NB4 (cell line): ENCODE measurements around the gene FAM169A.

Experiments used
- DNase-seq: peaks from one replicate; pipeline ENCODE4 v3.0.0; 2010; ENCODE audit warnings: low read depth
- H3K4me3 ChIP-seq: one replicate; pipeline ENCODE4 v1.5.1; 2011; ENCODE audit warnings: mild to moderate bottlenecking, low read depth, low read length, moderate library complexity
- MYC ChIP-seq: IDR thresholded peaks from 2 replicates; pipeline ENCODE4 v1.6.1; 2011; ENCODE audit warnings: low read depth, low read length
- POLR2A ChIP-seq: IDR thresholded peaks from 2 replicates; pipeline ENCODE4 v1.6.1; 2011; ENCODE audit warnings: mild to moderate bottlenecking; ENCODE audit not compliant: insufficient read length; ENCODE audit errors: extremely low read depth
- TF ChIP-seq, protein P1 (sequence below): IDR thresholded peaks from one replicate; pipeline ENCODE4 v1.5.1; 2012; ENCODE audit warnings: low read depth, low read length
- TF ChIP-seq, protein P2 (sequence below): IDR thresholded peaks from 2 replicates; pipeline ENCODE4 v1.6.1; 2011; ENCODE audit warnings: low read depth, low read length

FAM169A gene

DNA sequence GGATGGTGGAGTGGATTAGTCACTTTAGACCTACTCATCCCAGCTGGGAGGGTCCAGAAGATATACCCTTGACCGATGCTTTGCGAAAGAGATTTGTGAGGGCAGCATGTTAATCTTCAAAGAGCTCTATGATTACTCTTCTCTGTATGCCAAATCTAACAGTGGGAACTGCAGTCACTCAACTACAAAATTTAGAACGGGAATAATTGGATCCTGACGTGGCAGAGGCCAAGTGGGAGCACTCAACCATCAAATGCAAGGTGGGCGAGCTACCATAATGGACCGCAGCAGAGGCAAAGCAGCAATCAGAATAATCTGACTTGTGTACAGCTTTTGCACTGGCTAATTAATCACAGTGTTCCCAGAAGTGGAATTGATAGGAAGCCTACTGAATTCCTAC, 78.8 kb downstream of the FAM169A start:
- no peak for DNase-seq
- H3K4me3 ChIP-seq, result no peak overlapping the region
- TF ChIP-seq, protein P1, sequence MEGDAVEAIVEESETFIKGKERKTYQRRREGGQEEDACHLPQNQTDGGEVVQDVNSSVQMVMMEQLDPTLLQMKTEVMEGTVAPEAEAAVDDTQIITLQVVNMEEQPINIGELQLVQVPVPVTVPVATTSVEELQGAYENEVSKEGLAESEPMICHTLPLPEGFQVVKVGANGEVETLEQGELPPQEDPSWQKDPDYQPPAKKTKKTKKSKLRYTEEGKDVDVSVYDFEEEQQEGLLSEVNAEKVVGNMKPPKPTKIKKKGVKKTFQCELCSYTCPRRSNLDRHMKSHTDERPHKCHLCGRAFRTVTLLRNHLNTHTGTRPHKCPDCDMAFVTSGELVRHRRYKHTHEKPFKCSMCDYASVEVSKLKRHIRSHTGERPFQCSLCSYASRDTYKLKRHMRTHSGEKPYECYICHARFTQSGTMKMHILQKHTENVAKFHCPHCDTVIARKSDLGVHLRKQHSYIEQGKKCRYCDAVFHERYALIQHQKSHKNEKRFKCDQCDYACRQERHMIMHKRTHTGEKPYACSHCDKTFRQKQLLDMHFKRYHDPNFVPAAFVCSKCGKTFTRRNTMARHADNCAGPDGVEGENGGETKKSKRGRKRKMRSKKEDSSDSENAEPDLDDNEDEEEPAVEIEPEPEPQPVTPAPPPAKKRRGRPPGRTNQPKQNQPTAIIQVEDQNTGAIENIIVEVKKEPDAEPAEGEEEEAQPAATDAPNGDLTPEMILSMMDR, result no peak
- TF ChIP-seq MYC (no peak), POLR2A (no peak)
- TF ChIP-seq, protein P2, sequence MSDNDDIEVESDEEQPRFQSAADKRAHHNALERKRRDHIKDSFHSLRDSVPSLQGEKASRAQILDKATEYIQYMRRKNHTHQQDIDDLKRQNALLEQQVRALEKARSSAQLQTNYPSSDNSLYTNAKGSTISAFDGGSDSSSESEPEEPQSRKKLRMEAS, result no peak

DNA sequence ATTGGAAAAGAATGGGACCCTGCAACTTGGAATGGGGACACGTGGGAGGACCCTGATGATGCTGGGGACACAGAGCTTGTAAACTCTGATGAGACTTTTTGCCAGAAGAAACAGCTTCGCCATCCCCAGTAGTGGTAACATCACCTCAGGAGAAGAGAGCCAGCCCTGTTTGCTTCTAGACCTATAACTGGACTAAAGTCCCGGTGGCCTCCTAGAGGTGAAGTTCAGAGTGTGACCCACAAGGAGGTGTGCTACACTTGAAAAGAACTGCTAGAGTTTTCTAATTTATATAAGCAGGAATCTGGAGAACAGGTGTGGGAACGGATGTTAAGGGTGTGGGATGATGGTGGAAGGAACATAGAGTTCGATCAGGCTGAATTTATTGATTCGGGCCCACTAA, 79.3 kb downstream of the FAM169A start:
- TF ChIP-seq, protein P2, result no peak
- TF ChIP-seq POLR2A (no peak), MYC (no peak)
- no peak for DNase-seq
- no peak overlapping the region for H3K4me3 ChIP-seq

DNA sequence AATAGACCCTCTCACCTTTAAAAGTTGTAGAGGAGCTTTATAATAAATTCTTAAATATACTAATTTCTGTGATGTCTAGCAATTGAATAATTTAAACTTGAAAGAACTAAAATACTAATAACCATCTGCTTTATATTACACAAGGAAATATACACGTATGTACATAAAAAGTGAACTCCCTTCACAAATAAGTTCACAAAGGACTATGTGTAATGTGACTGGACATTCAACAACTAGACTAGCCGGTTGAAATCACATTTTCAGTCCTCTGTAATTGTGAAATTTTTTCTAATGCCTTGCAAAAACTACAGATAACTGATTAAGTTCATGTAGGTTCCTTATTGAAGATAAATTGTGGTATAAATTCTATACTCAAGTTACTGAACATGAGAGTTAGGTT, 87.6 kb downstream of the FAM169A start:
- TF ChIP-seq POLR2A, result no peak
- TF ChIP-seq, protein P2, result no peak
- H3K4me3 ChIP-seq, result no peak overlapping the region
- no peak for DNase-seq

DNA sequence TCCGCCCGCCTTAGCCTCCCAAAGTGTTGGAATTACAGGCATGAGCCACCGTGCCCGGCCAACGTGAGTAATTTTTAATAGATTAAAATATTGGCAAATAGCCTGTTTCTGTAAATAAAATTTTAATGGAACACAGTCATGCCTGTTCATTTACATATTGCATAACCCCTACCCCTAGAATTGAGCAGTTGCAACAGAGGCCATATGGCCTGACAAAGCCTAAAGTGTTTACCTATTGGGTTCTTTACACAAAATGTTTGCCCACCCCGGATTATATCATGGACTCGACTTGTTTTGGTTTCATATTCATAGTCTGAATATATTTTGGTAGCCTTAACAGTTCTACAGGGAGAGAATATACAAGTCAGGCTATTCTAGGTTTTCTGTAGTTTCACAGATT, 93.8 kb downstream of the FAM169A start:
- H3K4me3 ChIP-seq, result no peak overlapping the region
- no peak for DNase-seq
- TF ChIP-seq POLR2A, result no peak
- TF ChIP-seq, protein P2, result no peak
- TF ChIP-seq MYC, result no peak
- TF ChIP-seq, protein P1, result no peak

DNA sequence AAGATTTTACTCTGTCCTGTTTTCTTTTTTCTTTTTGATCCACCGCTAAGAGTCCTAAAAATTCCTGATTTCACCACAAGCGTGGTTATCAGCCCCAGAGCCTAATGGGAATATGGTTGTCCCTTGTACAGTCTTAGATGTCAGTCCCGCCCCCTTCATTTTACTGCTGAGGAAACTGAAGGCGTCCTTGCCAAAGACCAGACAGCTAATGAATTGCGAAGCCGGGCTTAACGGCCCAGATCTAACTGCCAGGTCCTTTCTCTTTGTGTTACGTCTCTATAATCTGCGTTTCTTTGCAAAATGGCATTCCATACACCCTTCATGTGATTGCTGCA, 98.6 kb downstream of the FAM169A start:
- DNase-seq, result peak; percentile 62
- no peak for TF ChIP-seq MYC
- TF ChIP-seq, protein P2, result 0 out of 2 replicates have a peak, but pooled peaks have one; percentile 18
- H3K4me3 ChIP-seq, result peak overlapping the region; percentile 97

DNA sequence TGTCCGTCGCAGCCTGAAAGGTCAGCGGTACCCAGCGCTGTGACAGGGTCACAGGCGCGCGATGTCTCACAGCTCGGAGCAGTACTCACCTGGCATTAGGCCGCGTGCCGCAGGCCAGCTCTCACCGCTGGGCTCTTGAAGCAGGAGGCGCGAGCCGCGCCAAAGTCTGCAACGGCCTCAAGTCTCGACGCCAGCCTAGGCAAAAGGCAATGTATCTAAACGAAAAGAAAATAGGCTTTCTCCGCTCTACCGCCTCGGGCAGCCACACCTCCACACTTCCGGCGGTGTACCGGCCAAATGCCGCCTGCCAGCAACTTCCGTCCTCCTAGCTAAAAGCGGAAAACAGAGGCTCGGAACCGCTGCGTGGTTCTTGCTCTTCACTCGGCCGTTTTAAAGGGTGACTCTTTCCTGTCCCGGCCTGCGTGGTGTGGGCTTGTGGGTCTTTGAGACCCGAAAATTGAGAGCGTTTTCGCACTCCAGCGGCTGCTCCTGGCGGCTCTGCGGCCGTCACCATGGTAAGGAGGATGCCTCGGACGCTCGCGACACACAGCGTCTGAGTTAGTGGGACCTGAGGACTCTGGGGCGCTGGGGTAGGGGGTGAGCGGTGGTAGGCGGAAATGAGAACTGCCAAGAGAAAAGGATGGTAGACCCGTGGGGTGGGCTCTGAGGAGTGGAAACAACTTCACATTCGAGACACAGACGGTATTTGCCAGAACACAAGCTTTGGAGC, 99.2 kb downstream of the FAM169A start, which contains the start of the genes GFM2 and NSA2:
Gene GFM2 (minus strand): TSS at position 269 of the 730 bp plus-strand sequence. CDS start 3,375 bp downstream, outside the sequence.
Gene NSA2 (plus strand): TSS at position 401 of the 730 bp plus-strand sequence. CDS start 112 bp downstream, at position 513.
- TF ChIP-seq, protein P1, result no peak
- TF ChIP-seq POLR2A (peak; percentile 52), MYC (peak; percentile 92)
- TF ChIP-seq, protein P2, result peak; percentile 79
- H3K4me3 ChIP-seq, result peak within 1 kb of the TSS; percentile 97
- peak; percentile 94 for DNase-seq

DNA sequence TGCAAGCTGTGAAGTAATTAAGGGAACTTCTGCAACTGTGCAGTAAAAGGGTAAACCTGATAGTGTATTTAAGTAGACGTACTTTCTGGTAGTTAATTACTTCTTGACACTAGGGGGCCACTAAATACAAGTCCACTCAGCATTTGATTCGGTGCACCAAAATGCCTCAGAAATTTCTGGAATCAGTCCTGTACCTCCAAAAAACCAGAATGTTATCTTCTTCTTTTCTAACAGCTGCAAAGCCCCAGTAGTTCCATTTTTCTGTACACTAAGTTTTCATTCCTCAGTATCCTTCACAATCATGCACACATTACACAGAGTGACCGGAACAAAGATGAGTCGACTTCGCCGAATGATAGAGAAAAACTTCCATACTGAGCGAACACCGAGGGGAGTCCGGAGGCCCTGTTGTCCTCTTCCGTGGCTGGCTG, 99.8 kb downstream of the FAM169A start:
- peak; percentile 70 for DNase-seq

More for the DNA sequence above, 99.8 kb downstream of the FAM169A start:
- H3K4me3 ChIP-seq, result peak overlapping the region; percentile 97
- TF ChIP-seq POLR2A (no peak), MYC (no peak)
- TF ChIP-seq, protein P2, result no peak
- TF ChIP-seq, protein P1, result peak; percentile 19
